T-helper 1 cell (primary cell): ENCODE results near the gene ZMYND19.
A peak's percentile ranks its signal among the peaks of the same experiment; 100 is the strongest.
"Not testable (repeated sequence)": the region's sequence is repeated elsewhere in the genome, so short reads cannot be mapped to it uniquely, and the experiment has no call there.

Source experiments
- DNase-seq, 5 donors: peaks; one replicate each; pipeline ENCODE4 v3.0.0-alpha.2; 2012 to 2020

ZMYND19 gene

GRCh38 chr9:137586854-137587253 is 3.5 kb downstream of the ZMYND19 start:
- no peak for DNase-seq

GRCh38 chr9:137583957-137584356 is 6.4 kb downstream of the ZMYND19 start:
- no peak for DNase-seq

- DNase-seq, result no peak
These were observed 7.0 kb downstream of the ZMYND19 start for GRCh38 chr9:137583347-137583746.

- DNase-seq, result no peak
These were observed 7.9 kb downstream of the ZMYND19 start for GRCh38 chr9:137582286-137582860.

GRCh38 chr9:137581361-137582285 is 8.7 kb downstream of the ZMYND19 start:
- no peak for DNase-seq

DNA sequence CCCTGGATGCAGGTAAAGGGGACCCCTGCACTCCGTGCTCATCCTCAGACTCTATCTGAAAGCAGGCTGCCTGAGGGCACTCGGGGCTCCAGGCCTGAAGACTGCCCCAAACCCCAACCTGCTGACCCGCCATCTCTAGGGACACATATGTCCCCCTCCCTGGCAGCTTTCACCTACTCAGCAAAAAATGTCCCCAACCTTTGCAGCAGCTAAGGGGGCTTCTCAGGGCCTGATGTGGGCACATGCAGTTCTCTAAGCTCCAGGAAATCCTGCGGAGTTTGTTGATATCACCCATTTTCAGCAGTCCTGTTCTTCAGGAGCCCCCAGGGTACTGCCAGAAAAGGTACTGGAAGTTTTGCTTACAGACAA is 9.4 kb downstream of the ZMYND19 start:
- DNase-seq, result no peak

GRCh38 chr9:137580209-137580953 is 9.9 kb downstream of the ZMYND19 start:
- no peak for DNase-seq

GRCh38 chr9:137579259-137579604 is 11.1 kb downstream of the ZMYND19 start:
- DNase-seq, result no peak

DNA sequence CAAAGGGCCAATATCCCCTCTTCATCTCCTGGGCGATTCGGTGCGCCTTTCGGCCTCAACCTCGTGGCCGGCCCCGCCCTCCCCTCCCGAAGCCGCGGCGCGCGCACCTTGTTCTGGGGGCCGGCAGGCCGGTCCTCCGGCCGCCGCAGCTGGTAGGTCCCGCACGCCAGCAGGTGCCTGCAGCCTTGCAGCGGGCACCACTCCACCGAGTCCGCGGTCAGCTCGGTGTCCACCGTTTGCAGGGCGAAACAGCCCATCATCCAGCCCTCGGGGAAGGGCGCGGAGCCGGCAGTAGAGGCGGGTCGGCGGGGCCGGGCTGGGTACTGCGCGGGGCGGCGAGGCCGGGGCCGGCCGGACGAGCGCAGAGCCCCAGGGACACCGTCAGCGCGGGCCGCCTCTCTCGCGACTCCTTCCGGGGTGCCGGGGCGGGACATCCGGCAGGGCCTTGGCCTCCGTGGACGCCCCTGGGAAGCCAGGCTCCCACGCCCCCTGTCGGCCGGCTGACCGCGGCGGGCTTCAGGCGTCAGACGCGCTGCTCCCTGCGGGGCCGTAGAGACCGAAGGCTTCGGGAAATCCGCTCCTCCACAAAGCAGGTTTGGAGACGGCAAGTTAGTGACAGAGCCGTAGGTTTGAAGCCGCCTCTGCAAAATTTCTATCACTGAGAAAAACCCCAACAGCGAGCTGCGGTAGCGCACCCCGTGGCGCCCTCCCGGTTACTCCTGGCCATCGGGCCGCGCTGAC is 11.6 kb downstream of the ZMYND19 start, which contains the start of gene DPH7:
DPH7 (minus strand) TSS at position 408 of the 741 bp plus-strand sequence; CDS start at position 260, 148 bp downstream.
- DNase-seq, result peak; percentile 90 to 94 (median 93)

DNA sequence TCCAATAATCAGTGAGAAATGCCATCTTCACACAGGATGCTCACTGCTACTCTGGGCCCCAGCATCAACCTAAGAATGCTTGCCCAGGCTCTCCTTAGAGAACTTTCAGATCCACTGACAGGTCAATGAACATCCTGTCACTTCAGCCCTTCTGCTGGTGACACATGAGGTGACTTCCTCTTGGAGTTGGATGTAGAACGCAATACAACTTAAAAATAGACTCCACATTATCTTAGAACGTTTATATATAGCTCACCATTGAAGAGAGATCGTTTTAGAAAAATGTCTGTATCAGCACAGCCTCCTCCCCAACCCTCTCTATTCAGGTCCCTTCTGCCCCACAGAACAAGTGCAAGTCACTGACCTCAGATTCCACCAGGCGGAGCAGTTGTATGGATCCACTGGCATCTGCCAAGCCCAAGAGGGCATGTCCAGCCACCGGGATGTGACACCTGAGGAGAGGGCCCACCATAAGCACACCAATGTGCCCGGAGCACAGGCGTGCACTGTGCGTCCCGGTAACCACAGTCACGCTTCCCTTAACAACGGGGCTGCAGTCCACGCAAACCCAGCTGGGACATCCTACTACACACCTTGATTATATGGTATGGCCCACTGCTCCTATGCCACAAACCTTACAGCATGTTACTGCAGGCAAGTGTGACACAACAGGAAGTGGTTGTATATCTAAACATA is 14.4 kb downstream of the ZMYND19 start:
- no peak for DNase-seq

DNA sequence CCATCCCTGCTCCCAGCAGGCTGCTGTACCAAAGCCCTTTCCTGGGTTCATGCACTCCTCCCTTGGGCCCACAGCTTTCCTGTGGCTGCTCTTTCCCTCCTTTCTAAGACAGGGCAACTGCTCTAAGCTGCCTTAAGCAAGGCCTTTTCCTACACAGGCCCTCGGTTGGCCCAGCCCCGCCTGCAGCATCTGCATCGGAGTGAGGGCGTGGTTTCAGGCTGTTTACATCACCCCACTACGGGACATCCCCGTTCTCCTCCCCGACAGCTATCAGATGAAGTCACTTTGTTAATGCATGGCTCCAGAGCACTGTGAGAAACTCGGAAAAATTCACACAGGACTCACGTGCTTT is 15.0 kb downstream of the ZMYND19 start:
- peak in 1 of 5 donors; percentile 32 for DNase-seq

DNA sequence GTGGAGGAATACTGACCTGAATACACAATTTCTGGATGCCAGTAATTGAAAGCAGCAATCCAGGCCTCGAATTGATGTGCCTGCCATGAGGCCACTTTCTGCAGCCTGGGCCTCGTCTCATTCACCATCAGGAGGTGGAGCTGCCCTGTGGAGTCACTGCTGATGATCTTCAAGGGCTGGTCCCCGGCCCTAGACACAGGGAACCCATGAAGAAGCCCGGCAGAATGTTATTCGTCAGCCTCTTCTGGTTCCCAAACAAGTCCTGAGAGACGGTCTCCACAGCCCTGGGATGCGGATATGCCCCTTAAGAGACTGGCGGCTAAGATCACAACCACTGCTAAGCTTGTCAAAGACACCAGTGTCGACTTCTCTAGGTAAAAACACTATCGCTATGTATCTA is 16.1 kb downstream of the ZMYND19 start:
- no peak for DNase-seq

- no peak for DNase-seq
These were observed 19.7 kb downstream of the ZMYND19 start for GRCh38 chr9:137570566-137570965.

DNA sequence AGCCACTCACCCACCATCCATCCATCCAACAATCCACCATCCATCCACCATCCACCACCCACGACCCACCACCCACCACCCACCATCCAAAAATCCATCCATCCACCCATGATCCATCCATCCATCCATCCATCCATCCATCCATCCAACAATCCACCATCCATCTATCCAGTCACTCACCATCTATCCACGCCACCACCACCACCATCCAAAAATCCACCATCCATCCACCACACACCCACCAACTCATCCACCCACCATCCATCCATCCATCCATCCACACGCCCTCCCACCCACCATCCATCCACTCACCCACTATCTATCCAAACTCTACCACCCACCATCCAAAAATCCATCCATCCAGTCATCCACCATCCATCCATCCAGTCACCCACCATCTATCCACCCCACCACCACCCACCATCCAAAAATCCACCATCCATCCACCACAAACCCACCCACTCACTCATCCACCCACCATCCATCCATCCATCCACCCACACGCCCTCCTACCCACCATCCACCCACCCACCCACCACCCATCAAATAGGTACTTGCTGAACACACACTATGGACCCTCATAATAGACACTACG is 20.6 kb downstream of the ZMYND19 start:
- no peak for DNase-seq

DNA sequence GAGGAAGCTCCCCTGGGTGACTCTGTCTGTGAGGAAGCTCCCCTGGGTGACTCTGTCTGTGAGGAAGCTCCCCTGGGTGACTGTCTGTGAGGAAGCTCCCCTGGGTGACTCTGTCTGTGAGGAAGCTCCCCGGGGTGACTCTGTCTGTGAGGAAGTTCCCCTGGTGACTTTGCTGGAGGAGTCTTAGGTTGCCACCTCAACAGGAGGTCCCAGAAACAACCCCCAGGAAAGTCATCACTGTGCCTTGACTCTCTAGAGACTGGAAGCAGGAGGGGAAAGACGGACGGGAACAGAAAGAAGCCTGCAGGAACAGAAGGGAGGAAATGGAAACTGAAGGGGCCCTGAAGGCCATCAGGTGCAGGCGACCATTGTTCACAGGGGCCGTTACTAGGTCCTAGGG is 21.9 kb downstream of the ZMYND19 start:
- DNase-seq, result not testable (repeated sequence)

DNA sequence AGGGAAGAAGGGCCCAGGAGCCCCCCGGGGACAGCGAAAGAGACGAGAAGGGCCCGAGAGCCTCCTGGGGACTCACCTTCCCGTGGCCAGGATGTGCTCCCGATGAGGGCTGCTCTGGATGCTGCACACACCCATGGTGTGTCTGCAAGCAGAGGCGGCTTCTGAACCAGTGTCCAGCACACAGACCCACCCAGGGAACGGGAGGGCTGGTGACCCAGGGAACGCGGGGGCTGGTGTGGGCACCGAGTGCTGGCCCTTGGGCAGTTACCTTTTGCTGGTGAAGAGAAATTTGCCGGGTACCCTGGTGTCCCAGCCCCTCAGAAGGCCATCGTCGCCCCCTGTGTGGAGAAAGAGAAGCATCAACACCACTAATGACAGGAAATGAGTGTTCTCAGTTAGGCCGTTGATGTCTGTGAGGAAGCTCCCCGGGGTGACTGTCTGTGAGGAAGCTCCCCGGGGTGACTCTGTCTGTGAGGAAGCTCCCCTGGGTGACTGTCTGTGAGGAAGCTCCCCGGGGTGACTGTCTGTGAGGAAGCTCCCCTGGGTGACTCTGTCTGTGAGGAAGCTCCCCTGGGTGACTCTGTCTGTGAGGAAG is 25.4 kb downstream of the ZMYND19 start:
- no peak for DNase-seq

DNA sequence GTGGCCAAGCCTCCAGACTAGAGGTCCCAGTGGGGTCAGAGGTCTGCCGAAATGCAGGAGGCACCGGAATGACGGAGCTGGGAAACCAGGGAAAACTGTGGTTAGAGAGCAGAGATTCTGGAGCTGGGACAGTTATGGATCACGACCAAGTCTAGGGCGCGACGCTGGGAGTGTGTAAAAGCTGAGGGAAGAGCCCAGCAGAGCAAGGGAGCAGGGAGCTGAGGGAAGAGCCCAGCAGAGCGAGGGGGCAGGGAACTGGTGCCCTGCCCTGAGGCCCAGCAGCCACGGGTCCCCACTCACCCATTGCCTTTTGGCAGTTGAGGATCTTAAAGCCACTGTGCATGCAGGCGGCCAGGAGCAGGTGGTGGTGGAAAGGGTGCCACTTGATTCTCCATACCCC is 26.2 kb downstream of the ZMYND19 start:
- no peak for DNase-seq

DNA sequence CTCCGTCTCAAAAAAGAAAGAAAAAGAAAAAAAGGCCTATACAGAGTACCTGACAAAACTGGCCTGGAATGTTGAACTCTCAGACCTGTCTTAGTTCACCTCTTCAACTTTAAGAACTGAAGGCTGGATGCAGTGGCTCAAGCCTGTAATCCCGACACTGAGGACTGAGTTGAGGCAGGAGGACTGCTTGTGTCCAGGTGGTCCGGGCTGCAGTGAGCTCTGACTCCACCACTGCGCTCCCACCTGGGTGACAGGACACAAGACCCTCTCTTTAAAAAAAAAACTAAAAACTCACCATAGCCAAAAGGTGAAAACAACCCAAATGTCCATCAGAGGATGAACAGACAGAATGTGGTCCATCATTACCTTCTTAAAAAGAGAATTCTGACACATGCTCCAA is 32.2 kb downstream of the ZMYND19 start:
- DNase-seq, result no peak

DNA sequence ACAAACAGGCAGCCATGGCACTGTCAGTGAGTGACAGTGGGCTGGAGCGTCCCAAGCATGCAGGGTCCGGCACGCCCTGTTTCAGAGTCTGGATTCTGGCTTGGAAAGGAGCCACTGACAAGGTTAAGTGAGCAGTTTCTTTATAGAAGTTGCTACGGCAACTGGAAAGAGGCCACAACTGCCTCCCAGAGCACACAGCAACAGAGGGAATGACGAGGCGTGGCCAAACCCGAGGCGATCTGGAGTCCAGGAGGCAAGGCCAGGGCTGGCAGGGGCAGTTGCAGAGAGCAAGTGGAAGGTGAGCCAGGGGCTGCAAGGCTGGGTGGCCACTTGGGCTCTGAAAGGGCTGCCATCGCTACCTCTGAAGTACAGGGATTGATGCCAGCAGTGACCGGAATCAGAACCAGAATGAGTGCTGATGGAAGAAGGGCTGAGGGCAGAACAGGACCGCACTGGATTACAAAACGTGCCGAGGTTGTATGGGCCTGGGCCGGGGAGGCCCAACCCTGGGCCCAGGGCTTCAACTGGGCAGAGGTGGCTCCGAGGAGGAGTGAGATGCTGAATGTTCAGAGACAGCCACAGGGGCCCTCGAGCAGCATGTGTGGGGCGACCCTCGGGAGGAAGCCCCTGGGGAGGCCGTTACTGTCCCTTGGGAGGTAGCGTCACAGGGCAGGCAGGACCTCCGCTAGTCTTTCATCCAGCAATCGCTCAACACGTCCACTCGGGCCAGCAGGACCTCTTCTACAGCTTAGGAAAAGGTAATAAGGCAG is 34.1 kb downstream of the ZMYND19 start:
- no peak for DNase-seq

GRCh38 chr9:137555179-137555578 is 35.1 kb downstream of the ZMYND19 start:
- no peak for DNase-seq

- no peak for DNase-seq
These were observed 36.0 kb downstream of the ZMYND19 start for GRCh38 chr9:137554349-137554748.
